ENCODE results near the gene GSDME.

The GSDME gene

DNA sequence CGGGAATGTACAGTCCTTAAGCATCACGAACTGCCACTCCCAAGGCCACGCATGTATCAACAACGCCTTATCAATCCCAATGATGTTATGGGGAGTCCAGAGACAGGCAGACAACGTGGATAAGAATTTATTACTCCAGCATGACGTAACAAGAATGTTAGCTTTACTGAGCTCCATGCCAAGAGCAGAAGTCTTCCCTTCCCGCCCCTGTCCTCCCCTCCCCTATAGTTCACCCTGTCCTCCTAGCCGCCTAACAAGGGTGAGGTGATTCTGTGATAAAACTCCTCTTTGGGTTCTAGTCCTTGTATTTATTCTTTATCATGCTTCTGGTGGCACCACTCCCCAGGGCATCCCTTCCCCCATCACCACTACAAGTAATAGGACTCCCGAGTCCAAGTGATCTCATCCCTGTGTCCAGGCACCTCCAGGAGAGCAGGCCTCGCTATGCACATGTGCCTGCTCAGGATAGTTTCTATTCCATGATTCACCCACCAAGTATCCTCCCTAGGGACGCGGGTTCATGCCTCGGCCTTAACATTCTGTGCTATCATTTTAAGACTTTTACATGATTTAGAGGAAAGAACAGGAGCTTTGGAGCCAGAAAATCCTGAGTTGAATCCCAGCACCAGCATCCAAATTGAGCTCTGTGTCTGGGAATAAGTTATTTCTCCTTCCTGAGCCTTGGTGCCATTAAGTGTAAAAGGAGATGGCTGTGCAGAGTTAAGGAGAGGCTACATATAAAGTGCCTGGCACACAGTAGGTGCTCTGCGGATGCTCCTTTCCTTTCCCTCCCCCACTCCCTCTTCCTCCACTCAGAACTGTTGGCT lies 15.4 kb downstream of the GSDME start (continued):
- TF ChIP-seq, protein P1, sequence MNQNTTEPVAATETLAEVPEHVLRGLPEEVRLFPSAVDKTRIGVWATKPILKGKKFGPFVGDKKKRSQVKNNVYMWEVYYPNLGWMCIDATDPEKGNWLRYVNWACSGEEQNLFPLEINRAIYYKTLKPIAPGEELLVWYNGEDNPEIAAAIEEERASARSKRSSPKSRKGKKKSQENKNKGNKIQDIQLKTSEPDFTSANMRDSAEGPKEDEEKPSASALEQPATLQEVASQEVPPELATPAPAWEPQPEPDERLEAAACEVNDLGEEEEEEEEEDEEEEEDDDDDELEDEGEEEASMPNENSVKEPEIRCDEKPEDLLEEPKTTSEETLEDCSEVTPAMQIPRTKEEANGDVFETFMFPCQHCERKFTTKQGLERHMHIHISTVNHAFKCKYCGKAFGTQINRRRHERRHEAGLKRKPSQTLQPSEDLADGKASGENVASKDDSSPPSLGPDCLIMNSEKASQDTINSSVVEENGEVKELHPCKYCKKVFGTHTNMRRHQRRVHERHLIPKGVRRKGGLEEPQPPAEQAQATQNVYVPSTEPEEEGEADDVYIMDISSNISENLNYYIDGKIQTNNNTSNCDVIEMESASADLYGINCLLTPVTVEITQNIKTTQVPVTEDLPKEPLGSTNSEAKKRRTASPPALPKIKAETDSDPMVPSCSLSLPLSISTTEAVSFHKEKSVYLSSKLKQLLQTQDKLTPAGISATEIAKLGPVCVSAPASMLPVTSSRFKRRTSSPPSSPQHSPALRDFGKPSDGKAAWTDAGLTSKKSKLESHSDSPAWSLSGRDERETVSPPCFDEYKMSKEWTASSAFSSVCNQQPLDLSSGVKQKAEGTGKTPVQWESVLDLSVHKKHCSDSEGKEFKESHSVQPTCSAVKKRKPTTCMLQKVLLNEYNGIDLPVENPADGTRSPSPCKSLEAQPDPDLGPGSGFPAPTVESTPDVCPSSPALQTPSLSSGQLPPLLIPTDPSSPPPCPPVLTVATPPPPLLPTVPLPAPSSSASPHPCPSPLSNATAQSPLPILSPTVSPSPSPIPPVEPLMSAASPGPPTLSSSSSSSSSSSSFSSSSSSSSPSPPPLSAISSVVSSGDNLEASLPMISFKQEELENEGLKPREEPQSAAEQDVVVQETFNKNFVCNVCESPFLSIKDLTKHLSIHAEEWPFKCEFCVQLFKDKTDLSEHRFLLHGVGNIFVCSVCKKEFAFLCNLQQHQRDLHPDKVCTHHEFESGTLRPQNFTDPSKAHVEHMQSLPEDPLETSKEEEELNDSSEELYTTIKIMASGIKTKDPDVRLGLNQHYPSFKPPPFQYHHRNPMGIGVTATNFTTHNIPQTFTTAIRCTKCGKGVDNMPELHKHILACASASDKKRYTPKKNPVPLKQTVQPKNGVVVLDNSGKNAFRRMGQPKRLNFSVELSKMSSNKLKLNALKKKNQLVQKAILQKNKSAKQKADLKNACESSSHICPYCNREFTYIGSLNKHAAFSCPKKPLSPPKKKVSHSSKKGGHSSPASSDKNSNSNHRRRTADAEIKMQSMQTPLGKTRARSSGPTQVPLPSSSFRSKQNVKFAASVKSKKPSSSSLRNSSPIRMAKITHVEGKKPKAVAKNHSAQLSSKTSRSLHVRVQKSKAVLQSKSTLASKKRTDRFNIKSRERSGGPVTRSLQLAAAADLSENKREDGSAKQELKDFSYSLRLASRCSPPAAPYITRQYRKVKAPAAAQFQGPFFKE (tag by site-specific recombination; IDR thresholded peaks at IDR 0.05; ENCODE audit: borderline replicate concordance) = no peak
- no peak for TF ChIP-seq IKZF3 (tag by site-specific recombination; IDR thresholded peaks at IDR 0.05)
- TF ChIP-seq, protein P2, sequence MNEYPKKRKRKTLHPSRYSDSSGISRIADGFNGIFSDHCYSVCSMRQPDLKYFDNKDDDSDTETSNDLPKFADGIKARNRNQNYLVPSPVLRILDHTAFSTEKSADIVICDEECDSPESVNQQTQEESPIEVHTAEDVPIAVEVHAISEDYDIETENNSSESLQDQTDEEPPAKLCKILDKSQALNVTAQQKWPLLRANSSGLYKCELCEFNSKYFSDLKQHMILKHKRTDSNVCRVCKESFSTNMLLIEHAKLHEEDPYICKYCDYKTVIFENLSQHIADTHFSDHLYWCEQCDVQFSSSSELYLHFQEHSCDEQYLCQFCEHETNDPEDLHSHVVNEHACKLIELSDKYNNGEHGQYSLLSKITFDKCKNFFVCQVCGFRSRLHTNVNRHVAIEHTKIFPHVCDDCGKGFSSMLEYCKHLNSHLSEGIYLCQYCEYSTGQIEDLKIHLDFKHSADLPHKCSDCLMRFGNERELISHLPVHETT (tag by site-specific recombination; IDR thresholded peaks at IDR 0.05) = 0 out of 2 replicates have a peak, but pooled peaks have one; percentile 49
- peak; percentile 58; the same call in 1 of the 2 replicates for TF ChIP-seq ZBTB48 (tag by site-specific recombination; IDR thresholded peaks at IDR 0.05)
- no peak for TF ChIP-seq ZNF48 (tag by site-specific recombination; IDR thresholded peaks at IDR 0.05)
- no peak for TF ChIP-seq SCRT2 (tag by site-specific recombination; IDR thresholded peaks at IDR 0.05)
- 0 out of 2 replicates have a peak, but pooled peaks have one; percentile 44 for TF ChIP-seq KLF16 (tag by site-specific recombination; IDR thresholded peaks at IDR 0.05)
- no peak for TF ChIP-seq SALL2 (tag by site-specific recombination; IDR thresholded peaks at IDR 0.05; ENCODE audit: borderline replicate concordance)
- TF ChIP-seq ZNF510 (tag by site-specific recombination; IDR thresholded peaks at IDR 0.05; ENCODE audit: insufficient replicate concordance) = no peak
- TF ChIP-seq RBAK (tag by site-specific recombination; IDR thresholded peaks at IDR 0.05) = no peak
- TF ChIP-seq ZBTB21 (tag by site-specific recombination; IDR thresholded peaks at IDR 0.05) = peak; percentile 56; the same call in 1 of the 2 replicates
- TF ChIP-seq ZNF362 (tag by site-specific recombination; IDR thresholded peaks at IDR 0.05) = no peak
- TF ChIP-seq, protein P3, sequence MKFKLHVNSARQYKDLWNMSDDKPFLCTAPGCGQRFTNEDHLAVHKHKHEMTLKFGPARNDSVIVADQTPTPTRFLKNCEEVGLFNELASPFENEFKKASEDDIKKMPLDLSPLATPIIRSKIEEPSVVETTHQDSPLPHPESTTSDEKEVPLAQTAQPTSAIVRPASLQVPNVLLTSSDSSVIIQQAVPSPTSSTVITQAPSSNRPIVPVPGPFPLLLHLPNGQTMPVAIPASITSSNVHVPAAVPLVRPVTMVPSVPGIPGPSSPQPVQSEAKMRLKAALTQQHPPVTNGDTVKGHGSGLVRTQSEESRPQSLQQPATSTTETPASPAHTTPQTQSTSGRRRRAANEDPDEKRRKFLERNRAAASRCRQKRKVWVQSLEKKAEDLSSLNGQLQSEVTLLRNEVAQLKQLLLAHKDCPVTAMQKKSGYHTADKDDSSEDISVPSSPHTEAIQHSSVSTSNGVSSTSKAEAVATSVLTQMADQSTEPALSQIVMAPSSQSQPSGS (tag by site-specific recombination; IDR thresholded peaks at IDR 0.05; ENCODE audit: low read depth) = peak; percentile 66
- TF ChIP-seq ZBTB17 (tag by site-specific recombination; IDR thresholded peaks at IDR 0.05) = peak; percentile 46
- TF ChIP-seq, protein P4, sequence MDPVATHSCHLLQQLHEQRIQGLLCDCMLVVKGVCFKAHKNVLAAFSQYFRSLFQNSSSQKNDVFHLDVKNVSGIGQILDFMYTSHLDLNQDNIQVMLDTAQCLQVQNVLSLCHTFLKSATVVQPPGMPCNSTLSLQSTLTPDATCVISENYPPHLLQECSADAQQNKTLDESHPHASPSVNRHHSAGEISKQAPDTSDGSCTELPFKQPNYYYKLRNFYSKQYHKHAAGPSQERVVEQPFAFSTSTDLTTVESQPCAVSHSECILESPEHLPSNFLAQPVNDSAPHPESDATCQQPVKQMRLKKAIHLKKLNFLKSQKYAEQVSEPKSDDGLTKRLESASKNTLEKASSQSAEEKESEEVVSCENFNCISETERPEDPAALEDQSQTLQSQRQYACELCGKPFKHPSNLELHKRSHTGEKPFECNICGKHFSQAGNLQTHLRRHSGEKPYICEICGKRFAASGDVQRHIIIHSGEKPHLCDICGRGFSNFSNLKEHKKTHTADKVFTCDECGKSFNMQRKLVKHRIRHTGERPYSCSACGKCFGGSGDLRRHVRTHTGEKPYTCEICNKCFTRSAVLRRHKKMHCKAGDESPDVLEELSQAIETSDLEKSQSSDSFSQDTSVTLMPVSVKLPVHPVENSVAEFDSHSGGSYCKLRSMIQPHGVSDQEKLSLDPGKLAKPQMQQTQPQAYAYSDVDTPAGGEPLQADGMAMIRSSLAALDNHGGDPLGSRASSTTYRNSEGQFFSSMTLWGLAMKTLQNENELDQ (tag by site-specific recombination; IDR thresholded peaks at IDR 0.05; ENCODE audit: low read depth) = no peak
- peak; percentile 49; the same call in 1 of the 2 replicates for TF ChIP-seq ZXDB (tag by site-specific recombination; IDR thresholded peaks at IDR 0.05)
- TF ChIP-seq ZNF398 (tag by site-specific recombination; IDR thresholded peaks at IDR 0.05) = peak; percentile 84
- no peak for TF ChIP-seq ZNF184 (tag by site-specific recombination; IDR thresholded peaks at IDR 0.05)
- TF ChIP-seq, protein P5, sequence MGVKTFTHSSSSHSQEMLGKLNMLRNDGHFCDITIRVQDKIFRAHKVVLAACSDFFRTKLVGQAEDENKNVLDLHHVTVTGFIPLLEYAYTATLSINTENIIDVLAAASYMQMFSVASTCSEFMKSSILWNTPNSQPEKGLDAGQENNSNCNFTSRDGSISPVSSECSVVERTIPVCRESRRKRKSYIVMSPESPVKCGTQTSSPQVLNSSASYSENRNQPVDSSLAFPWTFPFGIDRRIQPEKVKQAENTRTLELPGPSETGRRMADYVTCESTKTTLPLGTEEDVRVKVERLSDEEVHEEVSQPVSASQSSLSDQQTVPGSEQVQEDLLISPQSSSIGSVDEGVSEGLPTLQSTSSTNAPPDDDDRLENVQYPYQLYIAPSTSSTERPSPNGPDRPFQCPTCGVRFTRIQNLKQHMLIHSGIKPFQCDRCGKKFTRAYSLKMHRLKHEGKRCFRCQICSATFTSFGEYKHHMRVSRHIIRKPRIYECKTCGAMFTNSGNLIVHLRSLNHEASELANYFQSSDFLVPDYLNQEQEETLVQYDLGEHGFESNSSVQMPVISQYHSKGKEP (tag by site-specific recombination; IDR thresholded peaks at IDR 0.05) = no peak

Measured in HEK293 (cell line).